Measurements from ENCODE around the gene GREB1. TPM values are rescaled to one million over a fixed set of nuclear protein-coding genes. Genes with fewer than 3 reads are reported as not detected.
A peak's percentile ranks its signal among the peaks of the same experiment; 100 is the strongest.

GREB1 gene
- total and polyA plus RNA-seq, 2 of the 13 experiments (the other 11 are each of a cell fraction or from before 2014, with no cell fraction given): 31.3 to 61.2 TPM

DNA sequence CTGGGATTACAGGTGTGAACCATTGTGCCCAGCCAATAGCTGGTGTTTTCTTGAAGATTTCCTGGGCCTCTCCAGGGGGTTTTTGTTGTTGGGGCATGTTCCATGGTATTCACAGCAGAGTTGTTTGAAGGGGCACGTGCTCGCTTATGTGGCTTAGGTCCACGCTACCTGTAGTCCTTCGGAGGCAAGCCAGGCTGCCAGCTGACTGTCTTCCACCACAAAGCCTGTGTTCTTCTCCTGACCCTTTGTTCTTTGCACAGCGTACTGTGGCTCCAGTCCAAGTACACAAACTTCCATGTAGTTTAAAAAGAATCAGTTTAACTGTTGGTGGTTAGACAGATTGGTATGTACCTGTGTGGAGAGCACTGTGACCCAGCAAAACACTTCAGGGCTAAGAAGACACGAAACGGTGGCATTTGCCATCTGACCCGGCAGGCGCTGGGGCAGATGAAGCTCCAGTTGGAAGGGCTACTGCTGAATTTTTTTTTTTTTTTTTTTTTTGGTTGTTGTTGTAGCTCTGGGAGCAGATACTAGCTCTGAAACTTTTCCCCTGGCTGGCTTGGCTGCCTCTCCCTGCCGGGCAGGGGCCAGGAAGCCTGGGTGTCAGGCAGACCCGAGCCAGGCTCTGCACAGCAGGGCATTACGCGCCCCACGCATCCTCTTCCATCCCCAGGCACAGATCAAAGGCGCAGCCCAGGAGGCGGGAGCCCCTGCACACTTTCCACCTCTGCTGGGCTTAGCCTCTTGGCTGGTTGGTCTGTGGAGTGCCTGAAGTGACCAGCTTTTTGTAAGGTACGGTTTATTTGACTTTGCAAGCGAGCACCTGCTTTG, 5.7 kb downstream of the GREB1 start (continued):
- no peak for TF ChIP-seq ZSCAN12 (CRISPR knock-in tag; IDR thresholded peaks at IDR 0.05)
- TF ChIP-seq PPARG (CRISPR knock-in tag; conservative IDR thresholded peaks at IDR 0.05): peak; percentile 65
- TF ChIP-seq, protein P1, sequence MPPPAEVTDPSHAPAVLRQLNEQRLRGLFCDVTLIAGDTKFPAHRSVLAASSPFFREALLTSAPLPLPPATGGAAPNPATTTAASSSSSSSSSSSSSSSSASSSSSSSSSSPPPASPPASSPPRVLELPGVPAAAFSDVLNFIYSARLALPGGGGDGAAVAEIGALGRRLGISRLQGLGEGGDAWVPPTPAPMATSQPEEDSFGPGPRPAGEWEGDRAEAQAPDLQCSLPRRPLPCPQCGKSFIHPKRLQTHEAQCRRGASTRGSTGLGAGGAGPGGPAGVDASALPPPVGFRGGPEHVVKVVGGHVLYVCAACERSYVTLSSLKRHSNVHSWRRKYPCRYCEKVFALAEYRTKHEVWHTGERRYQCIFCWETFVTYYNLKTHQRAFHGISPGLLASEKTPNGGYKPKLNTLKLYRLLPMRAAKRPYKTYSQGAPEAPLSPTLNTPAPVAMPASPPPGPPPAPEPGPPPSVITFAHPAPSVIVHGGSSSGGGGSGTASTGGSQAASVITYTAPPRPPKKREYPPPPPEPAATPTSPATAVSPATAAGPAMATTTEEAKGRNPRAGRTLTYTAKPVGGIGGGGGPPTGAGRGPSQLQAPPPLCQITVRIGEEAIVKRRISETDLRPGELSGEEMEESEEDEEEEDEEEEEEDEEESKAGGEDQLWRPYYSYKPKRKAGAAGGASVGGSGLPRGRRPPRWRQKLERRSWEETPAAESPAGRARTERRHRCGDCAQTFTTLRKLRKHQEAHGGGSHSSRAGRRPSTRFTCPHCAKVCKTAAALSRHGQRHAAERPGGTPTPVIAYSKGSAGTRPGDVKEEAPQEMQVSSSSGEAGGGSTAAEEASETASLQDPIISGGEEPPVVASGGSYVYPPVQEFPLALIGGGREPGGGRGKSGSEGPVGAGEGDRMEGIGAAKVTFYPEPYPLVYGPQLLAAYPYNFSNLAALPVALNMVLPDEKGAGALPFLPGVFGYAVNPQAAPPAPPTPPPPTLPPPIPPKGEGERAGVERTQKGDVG (CRISPR knock-in tag; IDR thresholded peaks at IDR 0.05; ENCODE audit: borderline replicate concordance): peak; percentile 73; the same call in 1 of the 2 replicates
- TF ChIP-seq, protein P2, sequence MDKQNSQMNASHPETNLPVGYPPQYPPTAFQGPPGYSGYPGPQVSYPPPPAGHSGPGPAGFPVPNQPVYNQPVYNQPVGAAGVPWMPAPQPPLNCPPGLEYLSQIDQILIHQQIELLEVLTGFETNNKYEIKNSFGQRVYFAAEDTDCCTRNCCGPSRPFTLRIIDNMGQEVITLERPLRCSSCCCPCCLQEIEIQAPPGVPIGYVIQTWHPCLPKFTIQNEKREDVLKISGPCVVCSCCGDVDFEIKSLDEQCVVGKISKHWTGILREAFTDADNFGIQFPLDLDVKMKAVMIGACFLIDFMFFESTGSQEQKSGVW (CRISPR knock-in tag; IDR thresholded peaks at IDR 0.05; ENCODE audit: borderline replicate concordance): no peak
- TF ChIP-seq JUNB (CRISPR knock-in tag; IDR thresholded peaks at IDR 0.05; ENCODE audit: borderline replicate concordance): no peak
- TF ChIP-seq GATAD1 (CRISPR knock-in tag; IDR thresholded peaks at IDR 0.05): no peak
- TF ChIP-seq, protein P3, sequence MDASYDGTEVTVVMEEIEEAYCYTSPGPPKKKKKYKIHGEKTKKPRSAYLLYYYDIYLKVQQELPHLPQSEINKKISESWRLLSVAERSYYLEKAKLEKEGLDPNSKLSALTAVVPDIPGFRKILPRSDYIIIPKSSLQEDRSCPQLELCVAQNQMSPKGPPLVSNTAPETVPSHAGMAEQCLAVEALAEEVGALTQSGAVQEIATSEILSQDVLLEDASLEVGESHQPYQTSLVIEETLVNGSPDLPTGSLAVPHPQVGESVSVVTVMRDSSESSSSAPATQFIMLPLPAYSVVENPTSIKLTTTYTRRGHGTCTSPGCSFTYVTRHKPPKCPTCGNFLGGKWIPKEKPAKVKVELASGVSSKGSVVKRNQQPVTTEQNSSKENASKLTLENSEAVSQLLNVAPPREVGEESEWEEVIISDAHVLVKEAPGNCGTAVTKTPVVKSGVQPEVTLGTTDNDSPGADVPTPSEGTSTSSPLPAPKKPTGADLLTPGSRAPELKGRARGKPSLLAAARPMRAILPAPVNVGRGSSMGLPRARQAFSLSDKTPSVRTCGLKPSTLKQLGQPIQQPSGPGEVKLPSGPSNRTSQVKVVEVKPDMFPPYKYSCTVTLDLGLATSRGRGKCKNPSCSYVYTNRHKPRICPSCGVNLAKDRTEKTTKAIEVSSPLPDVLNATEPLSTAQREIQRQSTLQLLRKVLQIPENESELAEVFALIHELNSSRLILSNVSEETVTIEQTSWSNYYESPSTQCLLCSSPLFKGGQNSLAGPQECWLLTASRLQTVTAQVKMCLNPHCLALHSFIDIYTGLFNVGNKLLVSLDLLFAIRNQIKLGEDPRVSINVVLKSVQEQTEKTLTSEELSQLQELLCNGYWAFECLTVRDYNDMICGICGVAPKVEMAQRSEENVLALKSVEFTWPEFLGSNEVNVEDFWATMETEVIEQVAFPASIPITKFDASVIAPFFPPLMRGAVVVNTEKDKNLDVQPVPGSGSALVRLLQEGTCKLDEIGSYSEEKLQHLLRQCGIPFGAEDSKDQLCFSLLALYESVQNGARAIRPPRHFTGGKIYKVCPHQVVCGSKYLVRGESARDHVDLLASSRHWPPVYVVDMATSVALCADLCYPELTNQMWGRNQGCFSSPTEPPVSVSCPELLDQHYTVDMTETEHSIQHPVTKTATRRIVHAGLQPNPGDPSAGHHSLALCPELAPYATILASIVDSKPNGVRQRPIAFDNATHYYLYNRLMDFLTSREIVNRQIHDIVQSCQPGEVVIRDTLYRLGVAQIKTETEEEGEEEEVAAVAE (CRISPR knock-in tag; IDR thresholded peaks at IDR 0.05; ENCODE audit: borderline replicate concordance): peak; percentile 88; the same call in 1 of the 2 replicates
- no peak for TF ChIP-seq ZNF839 (CRISPR knock-in tag; IDR thresholded peaks at IDR 0.05; ENCODE audit: borderline replicate concordance)
- TF ChIP-seq, protein P4, sequence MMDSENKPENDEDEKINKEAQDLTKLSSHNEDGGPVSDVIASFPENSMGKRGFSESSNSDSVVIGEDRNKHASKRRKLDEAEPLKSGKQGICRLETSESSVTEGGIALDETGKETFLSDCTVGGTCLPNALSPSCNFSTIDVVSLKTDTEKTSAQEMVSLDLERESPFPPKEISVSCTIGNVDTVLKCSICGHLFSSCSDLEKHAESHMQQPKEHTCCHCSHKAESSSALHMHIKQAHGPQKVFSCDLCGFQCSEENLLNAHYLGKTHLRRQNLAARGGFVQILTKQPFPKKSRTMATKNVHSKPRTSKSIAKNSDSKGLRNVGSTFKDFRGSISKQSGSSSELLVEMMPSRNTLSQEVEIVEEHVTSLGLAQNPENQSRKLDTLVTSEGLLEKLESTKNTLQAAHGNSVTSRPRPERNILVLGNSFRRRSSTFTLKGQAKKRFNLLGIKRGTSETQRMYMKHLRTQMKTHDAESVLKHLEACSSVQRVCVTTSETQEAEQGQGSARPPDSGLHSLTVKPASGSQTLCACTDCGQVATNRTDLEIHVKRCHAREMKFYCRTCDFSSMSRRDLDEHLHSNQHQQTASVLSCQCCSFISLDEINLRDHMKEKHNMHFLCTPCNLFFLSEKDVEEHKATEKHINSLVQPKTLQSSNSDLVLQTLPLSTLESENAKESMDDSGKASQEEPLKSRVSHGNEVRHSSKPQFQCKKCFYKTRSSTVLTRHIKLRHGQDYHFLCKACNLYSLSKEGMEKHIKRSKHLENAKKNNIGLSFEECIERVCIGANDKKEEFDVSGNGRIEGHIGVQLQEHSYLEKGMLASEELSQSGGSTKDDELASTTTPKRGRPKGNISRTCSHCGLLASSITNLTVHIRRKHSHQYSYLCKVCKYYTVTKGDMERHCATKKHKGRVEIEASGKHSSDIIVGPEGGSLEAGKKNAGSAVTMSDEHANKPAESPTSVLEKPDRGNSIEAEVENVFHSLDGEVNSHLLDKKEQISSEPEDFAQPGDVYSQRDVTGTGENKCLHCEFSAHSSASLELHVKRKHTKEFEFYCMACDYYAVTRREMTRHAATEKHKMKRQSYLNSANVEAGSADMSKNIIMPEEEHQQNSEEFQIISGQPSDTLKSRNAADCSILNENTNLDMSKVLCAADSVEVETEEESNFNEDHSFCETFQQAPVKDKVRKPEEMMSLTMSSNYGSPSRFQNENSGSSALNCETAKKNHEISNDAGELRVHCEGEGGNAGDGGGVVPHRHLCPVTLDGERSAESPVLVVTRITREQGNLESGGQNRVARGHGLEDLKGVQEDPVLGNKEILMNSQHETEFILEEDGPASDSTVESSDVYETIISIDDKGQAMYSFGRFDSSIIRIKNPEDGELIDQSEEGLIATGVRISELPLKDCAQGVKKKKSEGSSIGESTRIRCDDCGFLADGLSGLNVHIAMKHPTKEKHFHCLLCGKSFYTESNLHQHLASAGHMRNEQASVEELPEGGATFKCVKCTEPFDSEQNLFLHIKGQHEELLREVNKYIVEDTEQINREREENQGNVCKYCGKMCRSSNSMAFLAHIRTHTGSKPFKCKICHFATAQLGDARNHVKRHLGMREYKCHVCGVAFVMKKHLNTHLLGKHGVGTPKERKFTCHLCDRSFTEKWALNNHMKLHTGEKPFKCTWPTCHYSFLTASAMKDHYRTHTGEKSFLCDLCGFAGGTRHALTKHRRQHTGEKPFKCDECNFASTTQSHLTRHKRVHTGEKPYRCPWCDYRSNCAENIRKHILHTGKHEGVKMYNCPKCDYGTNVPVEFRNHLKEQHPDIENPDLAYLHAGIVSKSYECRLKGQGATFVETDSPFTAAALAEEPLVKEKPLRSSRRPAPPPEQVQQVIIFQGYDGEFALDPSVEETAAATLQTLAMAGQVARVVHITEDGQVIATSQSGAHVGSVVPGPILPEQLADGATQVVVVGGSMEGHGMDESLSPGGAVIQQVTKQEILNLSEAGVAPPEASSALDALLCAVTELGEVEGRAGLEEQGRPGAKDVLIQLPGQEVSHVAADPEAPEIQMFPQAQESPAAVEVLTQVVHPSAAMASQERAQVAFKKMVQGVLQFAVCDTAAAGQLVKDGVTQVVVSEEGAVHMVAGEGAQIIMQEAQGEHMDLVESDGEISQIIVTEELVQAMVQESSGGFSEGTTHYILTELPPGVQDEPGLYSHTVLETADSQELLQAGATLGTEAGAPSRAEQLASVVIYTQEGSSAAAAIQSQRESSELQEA (CRISPR knock-in tag; IDR thresholded peaks at IDR 0.05; ENCODE audit: not compliant biosample characterization): no peak

Data from HepG2 (cell line).